ENCODE results near the gene MAST4. TPM values are rescaled to one million over a fixed set of nuclear protein-coding genes. Genes with fewer than 3 reads are reported as not detected.

Gene MAST4
- total RNA-seq, 1 experiment from 2014 or later, result 10.9 TPM

- intact Hi-C loops (cut with micrococcal nuclease; ENCODE audit: unreplicated experiment), result no loop called here
- no peak overlapping the region for H3K27ac Mint-ChIP-seq (ENCODE audit: unreplicated experiment)
- BruUV-seq (replicated peaks), result no TSS peak
- TF ChIP-seq CTCF (IDR thresholded peaks at IDR 0.05; ENCODE audit: unreplicated experiment), result no peak
- no peaks in the 10 kb centered on the region for H3K9me3 Mint-ChIP-seq (ENCODE audit: low read depth, unreplicated experiment)
- H3K4me1 Mint-ChIP-seq (ENCODE audit: low read depth, unreplicated experiment), result no peaks in the 10 kb centered on the region
- no peak overlapping the region for H3K4me3 Mint-ChIP-seq (ENCODE audit: low read depth, unreplicated experiment)
- no peaks in the 10 kb centered on the region for H3K36me3 Mint-ChIP-seq (ENCODE audit: insufficient read depth, unreplicated experiment)
- CTCF ChIA-PET, result no interaction called here
- no peak for DNase-seq
- no peaks in the 10 kb centered on the region for H3K27me3 Mint-ChIP-seq (ENCODE audit: unreplicated experiment)
Observed at GRCh38 chr5:67021962-67022361, 425.8 kb downstream of the MAST4 start.

- Mint-ChIP-seq H3K27me3 (ENCODE audit: unreplicated experiment) (no peaks in the 10 kb centered on the region), H3K4me3 (ENCODE audit: low read depth, unreplicated experiment) (no peak overlapping the region), H3K36me3 (ENCODE audit: insufficient read depth, unreplicated experiment) (no peaks in the 10 kb centered on the region), H3K9me3 (ENCODE audit: low read depth, unreplicated experiment) (no peaks in the 10 kb centered on the region), H3K4me1 (ENCODE audit: low read depth, unreplicated experiment) (peaks cover 8% of the 10 kb centered on the region), H3K27ac (ENCODE audit: unreplicated experiment) (no peak overlapping the region)
- intact Hi-C loops (cut with micrococcal nuclease; ENCODE audit: unreplicated experiment), result no loop called here
- CTCF ChIA-PET, result no interaction called here
- BruUV-seq (replicated peaks), result no TSS peak
- no peak for TF ChIP-seq CTCF (IDR thresholded peaks at IDR 0.05; ENCODE audit: unreplicated experiment)
- DNase-seq, result no peak
Observed at GRCh38 chr5:67025457-67025856, 429.3 kb downstream of the MAST4 start.

GRCh38 chr5:67026278-67026677, 430.1 kb downstream of the MAST4 start:
- no peak for DNase-seq
- no TSS peak for BruUV-seq (replicated peaks)
- Mint-ChIP-seq H3K9me3 (ENCODE audit: low read depth, unreplicated experiment) (no peaks in the 10 kb centered on the region), H3K36me3 (ENCODE audit: insufficient read depth, unreplicated experiment) (no peaks in the 10 kb centered on the region), H3K27ac (ENCODE audit: unreplicated experiment) (no peak overlapping the region), H3K4me1 (ENCODE audit: low read depth, unreplicated experiment) (peaks cover 8% of the 10 kb centered on the region), H3K4me3 (ENCODE audit: low read depth, unreplicated experiment) (no peak overlapping the region), H3K27me3 (ENCODE audit: unreplicated experiment) (no peaks in the 10 kb centered on the region)
- CTCF ChIA-PET, result no interaction called here
- TF ChIP-seq CTCF (IDR thresholded peaks at IDR 0.05; ENCODE audit: unreplicated experiment), result no peak
- intact Hi-C loops (cut with micrococcal nuclease; ENCODE audit: unreplicated experiment), result no loop called here

DNA sequence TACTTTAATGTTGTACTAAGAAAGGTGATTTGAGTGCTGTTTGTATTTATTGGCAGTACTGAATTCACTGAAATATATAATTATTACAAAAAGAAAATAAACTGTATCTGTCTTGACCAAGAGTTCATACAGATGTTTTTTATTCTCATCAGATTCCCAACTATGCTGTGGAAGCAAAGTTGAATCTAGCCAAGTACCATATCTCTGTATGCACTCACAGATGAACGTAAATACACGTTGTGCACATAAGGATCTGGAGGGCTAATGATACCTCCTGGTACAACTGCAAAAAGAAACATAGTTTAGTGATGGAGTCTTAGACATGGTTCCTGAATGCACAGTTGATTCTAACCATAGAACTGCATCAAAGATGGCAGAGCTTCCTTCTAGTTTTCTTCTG, 431.0 kb downstream of the MAST4 start:
- BruUV-seq (replicated peaks), result no TSS peak
- Mint-ChIP-seq H3K4me3 (ENCODE audit: low read depth, unreplicated experiment) (no peak overlapping the region), H3K36me3 (ENCODE audit: insufficient read depth, unreplicated experiment) (no peaks in the 10 kb centered on the region), H3K27me3 (ENCODE audit: unreplicated experiment) (no peaks in the 10 kb centered on the region), H3K9me3 (ENCODE audit: low read depth, unreplicated experiment) (no peaks in the 10 kb centered on the region), H3K4me1 (ENCODE audit: low read depth, unreplicated experiment) (peaks cover 8% of the 10 kb centered on the region), H3K27ac (ENCODE audit: unreplicated experiment) (no peak overlapping the region)
- CTCF ChIA-PET, result no interaction called here
- intact Hi-C loops (cut with micrococcal nuclease; ENCODE audit: unreplicated experiment), result no loop called here
- DNase-seq, result no peak
- TF ChIP-seq CTCF (IDR thresholded peaks at IDR 0.05; ENCODE audit: unreplicated experiment), result no peak

GRCh38 chr5:67028371-67028770, 432.2 kb downstream of the MAST4 start:
- peaks cover 8% of the 10 kb centered on the region for H3K4me1 Mint-ChIP-seq (ENCODE audit: low read depth, unreplicated experiment)

More at GRCh38 chr5:67028371-67028770, 432.2 kb downstream of the MAST4 start:
- TF ChIP-seq CTCF (IDR thresholded peaks at IDR 0.05; ENCODE audit: unreplicated experiment), result no peak
- BruUV-seq (replicated peaks), result no TSS peak
- CTCF ChIA-PET, result no interaction called here
- no peak overlapping the region for H3K27ac Mint-ChIP-seq (ENCODE audit: unreplicated experiment)
- H3K36me3 Mint-ChIP-seq (ENCODE audit: insufficient read depth, unreplicated experiment), result no peaks in the 10 kb centered on the region
- no peaks in the 10 kb centered on the region for H3K9me3 Mint-ChIP-seq (ENCODE audit: low read depth, unreplicated experiment)
- intact Hi-C loops (cut with micrococcal nuclease; ENCODE audit: unreplicated experiment), result no loop called here
- H3K4me3 Mint-ChIP-seq (ENCODE audit: low read depth, unreplicated experiment), result no peak overlapping the region
- no peak for DNase-seq
- H3K27me3 Mint-ChIP-seq (ENCODE audit: unreplicated experiment), result no peaks in the 10 kb centered on the region
